HG02870 (cell line): Measurements from ENCODE around the gene CTRL.
"Not testable (repeated sequence)": the region's sequence is repeated elsewhere in the genome, so short reads cannot be mapped to it uniquely, and the experiment has no call there.

ENCODE experiments used
- ATAC-seq: cut with Tn5 transposase; IDR thresholded peaks from one replicate; pipeline ENCODE4 v1.9.1; 2021; ENCODE audit warnings: mild to moderate bottlenecking, moderate library complexity; ENCODE audit not compliant: unreplicated experiment

The CTRL gene

GRCh38 chr16:67927131-67927941 is 4.3 kb downstream of the CTRL start:
- no peak for ATAC-seq

- ATAC-seq: no peak
Observed at GRCh38 chr16:67926181-67926750, 5.4 kb downstream of the CTRL start.

GRCh38 chr16:67924140-67924906 is 7.3 kb downstream of the CTRL start:
- no peak for ATAC-seq

- no peak for ATAC-seq
Observed at GRCh38 chr16:67923414-67924116, 8.1 kb downstream of the CTRL start.

GRCh38 chr16:67922740-67923139 is 8.9 kb downstream of the CTRL start:
- no peak for ATAC-seq

GRCh38 chr16:67922221-67922620 is 9.4 kb downstream of the CTRL start:
- no peak for ATAC-seq

GRCh38 chr16:67919622-67920221 is 11.9 kb downstream of the CTRL start:
- no peak for ATAC-seq

- no peak for ATAC-seq
Observed at GRCh38 chr16:67917852-67918236, 13.8 kb downstream of the CTRL start.

- ATAC-seq: no peak
Observed at GRCh38 chr16:67917140-67917851, 14.4 kb downstream of the CTRL start.

- no peak for ATAC-seq
Observed at GRCh38 chr16:67915831-67916723, 15.6 kb downstream of the CTRL start.

GRCh38 chr16:67915496-67915769 is 16.2 kb downstream of the CTRL start:
- ATAC-seq: not testable (repeated sequence)

- ATAC-seq: no peak
Observed at GRCh38 chr16:67914758-67915495, 16.7 kb downstream of the CTRL start.

GRCh38 chr16:67910158-67910557 is 21.5 kb downstream of the CTRL start:
- no peak for ATAC-seq

- ATAC-seq: no peak
Observed at GRCh38 chr16:67909056-67909742, 22.5 kb downstream of the CTRL start.

- no peak for ATAC-seq
Observed at GRCh38 chr16:67907397-67908180, 24.1 kb downstream of the CTRL start.

- ATAC-seq: no peak
Observed at GRCh38 chr16:67902831-67903230, 28.8 kb downstream of the CTRL start.

- ATAC-seq: no peak
Observed at GRCh38 chr16:67901734-67902133, 29.9 kb downstream of the CTRL start.
